ENCODE data around the gene VASH1. TPM values are rescaled to one million over a fixed set of nuclear protein-coding genes. Genes with fewer than 3 reads are reported as not detected.
A peak's percentile ranks its signal among the peaks of the same experiment; 100 is the strongest.

Gene VASH1
- total RNA-seq, 1 experiment from 2014 or later = 11.6 TPM

DNA sequence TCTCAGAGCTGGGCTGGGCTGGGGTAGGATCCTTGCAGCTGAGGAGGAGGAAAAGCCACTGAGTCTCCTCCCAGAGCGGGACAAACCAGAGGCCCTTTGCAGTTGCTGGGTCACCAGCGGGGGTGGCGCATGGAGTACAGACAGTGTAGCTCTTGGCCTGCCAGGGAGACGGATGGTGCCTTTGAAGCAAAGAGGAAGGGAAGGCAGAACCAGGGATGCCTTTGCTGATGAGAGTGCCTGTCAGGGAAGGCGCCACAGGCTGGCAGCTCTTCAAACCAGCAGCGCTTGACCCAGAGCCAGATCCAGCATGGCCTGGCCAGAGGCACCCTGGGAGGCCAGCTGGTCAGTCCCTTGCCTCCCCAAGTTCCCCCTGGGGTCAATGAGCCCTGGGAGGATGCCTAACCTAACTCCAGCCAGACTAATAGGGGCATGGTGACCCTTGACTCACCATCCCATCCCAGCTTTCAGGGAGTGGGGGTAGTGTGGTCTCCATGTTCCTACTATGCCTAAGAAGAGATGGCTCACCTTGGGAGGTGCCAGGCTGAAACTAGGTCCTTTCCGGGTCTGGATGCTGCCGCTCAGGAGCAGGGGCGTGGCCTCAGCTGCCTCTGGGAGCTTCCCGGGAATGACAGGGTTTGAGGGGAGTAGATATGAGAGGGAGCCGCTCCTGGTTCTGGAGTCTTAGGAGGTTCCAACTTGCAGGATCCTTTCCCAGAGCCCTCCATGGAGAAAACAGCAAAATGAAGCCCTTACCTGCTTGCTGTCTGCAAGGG, 19.8 kb downstream of the VASH1 start:
- DNase-seq (ENCODE audit: low spot score) = peak; percentile 56
- in situ Hi-C loops (cut with HindIII; ENCODE audit: low sequenced_read_pairs) = no loop called here

DNA sequence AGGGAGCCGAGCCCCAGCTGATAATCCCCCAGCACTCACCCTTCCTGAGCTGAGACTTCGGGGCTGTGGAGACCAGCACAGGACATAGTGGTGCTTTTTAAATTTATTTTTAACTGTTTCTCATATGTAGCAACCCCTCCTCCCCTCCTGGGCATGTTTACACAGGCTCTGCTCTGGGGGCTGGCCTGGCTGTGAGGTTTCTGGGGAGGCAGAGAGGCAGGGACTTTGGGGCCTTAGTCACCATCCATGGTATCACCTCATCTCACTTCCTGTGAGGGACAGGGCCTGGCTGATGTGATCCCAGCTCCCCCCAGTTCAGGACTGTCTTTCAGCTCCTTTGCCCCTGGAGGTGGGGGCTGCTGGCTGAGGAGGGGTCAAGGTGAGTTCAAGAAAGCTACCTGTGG, 20.4 kb downstream of the VASH1 start:
- DNase-seq (ENCODE audit: low spot score) = no peak
- in situ Hi-C loops (cut with HindIII; ENCODE audit: low sequenced_read_pairs) = no loop called here

DNA sequence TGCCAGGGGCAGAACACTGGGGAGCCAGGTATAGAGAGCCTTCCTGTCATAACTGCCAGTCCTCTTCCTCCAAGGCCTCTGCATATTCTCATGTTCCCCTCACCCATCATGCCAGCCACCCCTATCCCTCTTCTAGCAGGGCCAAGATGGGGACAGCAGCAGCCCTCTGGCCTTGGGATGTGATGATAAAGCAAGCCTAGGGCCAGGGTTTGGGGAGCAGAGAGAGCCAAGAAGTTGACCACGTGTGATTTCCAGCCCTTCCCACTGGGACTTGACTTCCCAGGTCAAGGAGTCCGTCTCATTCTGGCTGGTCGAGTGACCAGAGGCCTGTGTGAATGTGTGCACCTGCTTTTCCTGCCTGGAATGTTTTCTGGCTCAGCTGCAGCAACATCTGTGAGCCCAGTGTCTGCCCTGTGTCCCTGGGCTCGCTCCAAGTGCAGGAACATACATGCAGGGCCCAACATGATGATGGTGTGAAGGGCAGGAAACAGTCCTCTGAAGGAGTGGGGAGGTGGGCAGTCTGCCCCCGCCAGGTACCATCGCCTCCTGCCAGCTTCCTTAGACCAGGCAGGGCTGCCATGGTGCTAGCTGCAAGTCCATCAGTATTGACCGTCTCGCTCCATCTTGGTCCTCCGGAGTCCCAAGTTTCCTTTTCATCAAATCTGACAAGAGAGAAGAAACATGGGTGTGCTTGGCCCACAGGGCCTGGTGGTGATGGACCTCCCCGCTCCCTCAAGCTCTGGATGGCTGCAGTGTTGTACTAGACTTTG, 21.0 kb downstream of the VASH1 start:
- in situ Hi-C loops (cut with HindIII; ENCODE audit: low sequenced_read_pairs) = no loop called here
- no peak for DNase-seq (ENCODE audit: low spot score)

DNA sequence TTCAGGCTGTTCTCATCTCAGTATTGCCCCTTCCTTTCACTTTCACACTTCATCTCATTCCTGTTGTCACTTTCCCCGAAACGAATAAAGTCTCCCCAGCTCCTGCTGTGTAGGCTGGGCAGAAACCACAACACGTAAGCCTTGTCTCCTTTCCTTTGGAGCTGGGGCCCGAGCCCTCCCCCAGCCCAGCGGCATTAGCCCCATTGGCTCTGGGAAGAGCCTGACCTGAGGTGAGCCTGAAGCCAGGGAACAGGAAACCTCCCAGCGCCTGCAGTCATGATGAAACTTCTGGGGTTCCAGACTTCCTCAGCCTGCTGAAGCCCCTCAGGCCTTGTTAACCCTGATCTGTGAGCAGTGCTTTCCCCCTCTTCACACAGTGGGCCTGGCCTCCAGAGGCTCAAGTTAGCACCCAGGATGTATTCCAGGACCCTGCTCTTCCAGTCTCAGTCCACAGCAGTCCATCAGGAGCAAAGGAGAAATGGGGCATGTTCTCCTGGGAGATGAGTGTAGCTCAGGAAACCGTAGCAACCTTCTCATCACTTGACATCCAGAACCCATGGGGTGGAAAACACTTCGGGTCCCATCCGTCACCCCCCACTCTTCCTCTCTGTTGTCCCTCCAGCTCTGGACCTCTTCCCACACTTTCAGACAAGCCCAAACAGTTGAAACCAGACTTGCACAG, 21.8 kb downstream of the VASH1 start:
- DNase-seq (ENCODE audit: low spot score) = no peak
- in situ Hi-C loops (cut with HindIII; ENCODE audit: low sequenced_read_pairs) = no loop called here

DNA sequence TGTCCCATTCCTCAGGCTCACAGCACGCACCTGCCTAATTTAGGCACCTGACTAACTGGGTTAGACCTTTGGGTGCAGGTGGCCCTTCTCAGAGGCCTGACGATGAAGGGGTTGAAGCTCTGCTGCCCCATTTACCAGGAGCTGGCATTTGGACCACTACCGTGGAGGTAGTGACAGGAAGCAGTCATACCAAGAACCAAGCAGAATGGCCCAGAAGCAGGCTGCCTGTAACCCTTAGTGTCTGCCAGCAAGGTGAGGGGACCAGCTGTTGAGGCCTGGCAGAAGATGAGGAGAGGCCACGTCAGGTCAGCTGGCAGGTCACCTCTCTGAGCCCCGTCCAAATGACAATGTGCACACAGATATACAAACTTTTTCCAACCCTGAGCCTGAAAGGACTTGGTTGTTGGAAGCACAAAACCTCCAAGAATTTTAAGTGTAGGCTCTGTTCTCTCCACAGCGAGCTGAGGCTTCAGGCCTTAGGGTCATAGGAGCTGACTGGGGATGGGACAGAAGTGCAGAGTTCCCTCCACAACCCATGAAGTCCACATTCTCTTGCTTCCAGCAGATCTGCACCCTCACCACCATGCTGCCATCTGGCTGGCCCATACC, 23.1 kb downstream of the VASH1 start:
- in situ Hi-C loops (cut with HindIII; ENCODE audit: low sequenced_read_pairs) = no loop called here
- no peak for DNase-seq (ENCODE audit: low spot score)

DNA sequence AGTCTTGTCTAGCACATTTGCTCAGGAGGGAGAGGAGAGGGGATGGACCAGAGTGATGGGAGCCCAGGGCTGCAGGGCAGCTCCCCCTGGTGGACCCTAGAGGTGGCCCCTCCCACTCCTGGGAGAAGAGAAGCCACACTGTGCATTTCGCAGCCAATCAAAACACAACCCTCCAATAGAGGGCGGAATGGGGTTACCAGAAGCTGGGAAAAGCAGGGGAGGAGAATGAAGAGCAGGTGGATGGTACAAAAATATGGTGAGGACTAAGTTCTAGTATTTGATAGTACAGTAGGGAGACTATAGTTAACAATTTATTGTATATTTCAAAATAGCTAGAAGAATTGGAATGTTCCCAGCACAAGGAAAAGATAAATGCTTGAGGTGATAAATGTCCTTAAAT, 23.6 kb downstream of the VASH1 start:
- peak; percentile 72 for DNase-seq (ENCODE audit: low spot score)
- in situ Hi-C loops (cut with HindIII; ENCODE audit: low sequenced_read_pairs) = no loop called here

DNA sequence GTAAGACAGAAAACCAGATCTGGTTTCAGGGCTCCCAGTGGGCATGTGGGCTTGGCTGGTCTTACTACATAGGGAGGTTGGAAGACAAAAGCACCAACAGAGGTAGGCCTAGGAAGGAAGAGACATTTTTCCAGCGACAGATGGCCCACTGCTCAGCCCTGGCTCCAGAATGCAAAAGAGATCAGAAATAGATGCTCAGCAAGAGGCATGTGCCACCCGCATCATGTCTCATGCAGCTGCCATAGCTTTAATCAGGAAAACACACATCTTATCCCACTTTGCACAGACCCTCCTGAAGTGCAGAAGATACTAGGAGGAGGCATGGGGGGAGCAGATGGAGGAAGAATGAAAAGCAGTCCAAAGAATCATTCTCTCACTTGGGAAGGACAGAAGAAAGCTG, 25.3 kb downstream of the VASH1 start:
- in situ Hi-C loops (cut with HindIII; ENCODE audit: low sequenced_read_pairs) = no loop called here
- peak; percentile 96 for DNase-seq (ENCODE audit: low spot score)

DNA sequence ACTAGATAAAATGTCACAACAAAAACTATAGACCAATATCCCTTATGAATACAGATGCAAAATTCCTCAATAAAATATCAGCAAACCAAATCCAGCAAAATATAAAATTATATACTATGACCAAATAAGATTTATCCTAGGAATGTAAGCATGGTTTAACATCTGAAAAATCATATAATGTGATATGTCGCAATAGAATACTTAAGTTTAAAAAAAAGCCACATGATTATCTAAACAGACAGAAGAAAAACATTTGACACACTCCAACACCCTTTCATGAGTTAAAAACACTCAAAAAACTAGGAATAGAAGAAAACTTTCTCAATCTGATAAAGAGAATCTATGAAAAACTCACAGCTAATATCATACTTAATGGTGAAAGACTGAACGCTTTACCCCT, 31.2 kb downstream of the VASH1 start:
- in situ Hi-C loops (cut with HindIII; ENCODE audit: low sequenced_read_pairs) = no loop called here
- DNase-seq (ENCODE audit: low spot score) = no peak

DNA sequence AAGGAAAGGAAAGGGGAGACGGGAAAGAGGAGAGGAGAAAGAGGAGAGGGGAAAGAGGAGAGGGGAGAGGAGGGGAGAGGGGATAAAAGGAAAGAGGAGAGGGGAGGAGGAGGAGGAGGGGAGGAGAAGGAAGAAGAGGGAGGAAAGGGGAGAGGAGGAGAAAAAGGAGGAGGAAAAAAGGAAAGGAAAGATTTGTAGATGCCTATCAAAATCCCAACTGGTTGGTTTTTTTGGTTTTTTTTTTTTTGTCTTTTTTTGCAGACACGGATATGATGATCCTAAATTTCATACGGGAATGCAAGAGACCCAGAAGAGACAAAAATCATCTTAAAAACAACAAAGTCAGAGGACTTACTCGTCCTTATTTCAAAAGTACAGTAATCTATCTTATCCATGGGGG, 32.1 kb downstream of the VASH1 start:
- no peak for DNase-seq (ENCODE audit: low spot score)
- in situ Hi-C loops (cut with HindIII; ENCODE audit: low sequenced_read_pairs) = no loop called here

DNA sequence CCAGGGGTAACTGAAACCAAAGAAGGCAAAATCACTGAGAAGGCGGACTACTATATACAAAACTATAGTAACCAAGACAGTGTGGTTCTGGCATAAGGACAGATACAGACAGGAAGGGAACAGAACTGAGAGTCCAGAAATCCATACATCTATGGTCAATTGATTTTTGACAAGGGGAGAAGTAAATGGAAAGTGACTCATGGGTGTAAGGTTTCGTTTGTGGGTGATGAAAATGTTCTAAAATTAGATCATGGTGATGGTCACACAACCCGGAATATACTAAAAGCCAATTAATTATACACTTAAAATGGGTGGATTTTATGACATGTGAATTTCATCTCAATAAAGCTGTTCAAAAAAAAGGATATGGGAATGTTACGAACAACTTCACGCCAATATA, 32.7 kb downstream of the VASH1 start:
- in situ Hi-C loops (cut with HindIII; ENCODE audit: low sequenced_read_pairs) = no loop called here

DNA sequence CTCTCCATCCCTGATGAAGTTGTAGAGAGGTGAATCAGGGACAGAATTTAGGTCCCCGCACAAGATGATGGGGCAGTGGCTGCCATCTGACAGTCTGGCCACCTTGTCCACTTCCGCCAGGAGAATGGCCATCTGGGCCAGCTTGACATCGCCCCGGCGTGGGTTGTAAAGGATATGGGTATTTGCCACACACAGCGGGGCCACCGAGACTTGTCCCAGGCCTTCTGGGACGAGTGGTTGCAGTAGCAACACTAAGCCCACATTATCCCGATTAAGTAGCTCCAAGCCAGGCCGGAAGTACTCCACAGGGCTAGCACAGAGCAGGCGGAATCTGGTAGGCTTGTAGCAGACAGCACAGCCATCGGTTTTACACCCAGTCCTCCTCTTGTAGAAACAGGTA, 45.2 kb downstream of the VASH1 start:
- DNase-seq (ENCODE audit: low spot score) = peak; percentile 82
- in situ Hi-C loops (cut with HindIII; ENCODE audit: low sequenced_read_pairs) = no loop called here

More for the DNA sequence above, 32.7 kb downstream of the VASH1 start:
- DNase-seq (ENCODE audit: low spot score) = no peak

DNA sequence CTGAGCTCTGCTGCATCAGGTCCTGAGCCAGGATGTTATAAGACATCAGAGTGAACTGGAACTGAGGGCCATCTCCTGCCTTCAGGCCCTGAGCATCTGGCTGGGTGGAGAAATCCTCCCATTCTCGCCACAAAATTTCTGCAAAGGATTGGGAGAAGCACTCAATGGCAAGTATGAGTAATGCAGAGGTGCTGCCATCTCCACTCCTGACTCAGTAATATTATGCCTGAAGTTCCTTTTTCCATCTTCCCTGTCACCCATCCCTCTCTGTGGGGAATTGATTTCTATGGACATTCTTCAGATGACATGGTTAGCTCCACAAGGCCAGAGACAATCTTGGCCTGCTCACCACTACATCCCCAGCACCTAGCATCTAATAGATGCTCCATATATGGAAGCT, 46.7 kb downstream of the VASH1 start:
- in situ Hi-C loops (cut with HindIII; ENCODE audit: low sequenced_read_pairs) = no loop called here

DNA sequence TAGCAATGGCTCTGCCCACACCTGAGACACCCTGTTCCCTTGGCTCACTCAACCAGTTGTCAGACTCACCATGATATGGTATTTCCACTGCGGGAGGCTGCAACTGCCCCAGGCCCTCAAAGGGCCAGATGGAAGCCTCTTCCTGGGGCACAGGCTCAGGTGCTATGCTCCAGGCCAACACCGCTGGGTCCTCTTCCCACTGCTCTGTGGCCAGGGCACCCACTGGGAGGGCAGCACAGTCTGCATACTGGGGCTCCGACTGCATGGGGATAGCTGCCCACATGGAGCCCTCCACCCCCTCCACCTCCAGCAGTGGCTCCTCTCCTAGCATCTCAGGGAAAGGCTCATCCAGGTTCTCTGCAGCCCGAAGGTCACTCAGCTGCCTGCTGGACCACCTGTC, 47.7 kb downstream of the VASH1 start:
- DNase-seq (ENCODE audit: low spot score) = no peak
- in situ Hi-C loops (cut with HindIII; ENCODE audit: low sequenced_read_pairs) = no loop called here

More for the DNA sequence above, 46.7 kb downstream of the VASH1 start:
- DNase-seq (ENCODE audit: low spot score) = no peak

DNA sequence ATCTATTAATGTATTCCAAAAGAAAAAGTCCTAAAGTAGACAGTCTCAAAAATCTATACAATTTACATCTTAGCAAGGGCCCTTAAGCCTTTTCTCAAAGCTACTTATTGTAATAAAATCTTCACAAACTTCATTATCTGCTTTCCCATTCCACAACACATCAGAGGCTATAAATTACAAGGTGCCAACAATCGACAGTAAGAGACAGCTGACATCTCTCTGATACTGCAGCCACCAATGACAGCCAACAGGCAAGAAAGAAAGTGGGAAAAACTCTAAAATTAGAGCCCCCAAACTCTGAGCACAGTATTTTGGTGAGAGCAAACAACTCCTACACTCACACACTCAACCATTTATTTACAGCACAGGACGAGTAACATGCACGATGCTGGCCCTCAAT, 49.3 kb downstream of the VASH1 start:
- in situ Hi-C loops (cut with HindIII; ENCODE audit: low sequenced_read_pairs) = no loop called here
- no peak for DNase-seq (ENCODE audit: low spot score)

DNA sequence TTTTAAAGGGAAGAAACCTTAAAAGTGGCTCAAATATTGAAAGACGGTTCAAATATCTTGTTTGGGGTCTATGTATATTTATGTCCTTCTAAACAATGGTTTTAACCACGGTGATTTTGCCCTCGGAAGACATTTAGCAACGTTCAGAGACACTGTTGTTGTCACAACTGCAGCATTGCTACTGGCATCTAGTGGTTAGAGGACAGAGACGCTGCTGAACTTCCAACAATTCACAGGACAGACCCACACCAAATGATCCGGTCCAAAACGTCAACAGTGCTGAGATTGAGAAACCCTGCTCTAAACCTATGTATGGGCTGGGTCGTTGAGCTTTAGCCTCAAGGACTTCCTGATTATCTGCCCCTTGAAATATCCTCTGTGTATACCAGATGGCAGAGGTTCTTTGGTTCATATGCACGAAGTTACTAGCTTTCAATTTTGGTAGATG, 49.7 kb downstream of the VASH1 start:
- in situ Hi-C loops (cut with HindIII; ENCODE audit: low sequenced_read_pairs) = no loop called here

DNA sequence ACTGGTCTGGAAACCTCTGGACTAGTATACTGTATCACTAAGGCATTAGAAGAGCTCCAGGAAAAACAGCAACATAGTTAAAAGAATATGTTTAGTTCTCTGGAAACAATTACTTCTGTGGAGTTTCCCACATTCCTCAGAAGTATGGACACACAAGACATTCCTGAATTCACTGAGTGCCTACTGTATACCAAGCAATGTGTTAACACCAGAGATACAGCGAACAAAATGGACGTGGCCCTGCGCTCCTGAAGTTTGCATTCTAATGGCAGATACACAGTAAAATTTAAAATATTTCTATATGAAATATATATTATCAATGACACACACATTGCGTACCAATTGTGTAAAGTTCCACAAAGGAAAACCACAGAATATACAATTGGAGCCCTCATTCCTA, 50.3 kb downstream of the VASH1 start:
- no peak for DNase-seq (ENCODE audit: low spot score)
- in situ Hi-C loops (cut with HindIII; ENCODE audit: low sequenced_read_pairs) = no loop called here

More for the DNA sequence above, 49.7 kb downstream of the VASH1 start:
- peak; percentile 83 for DNase-seq (ENCODE audit: low spot score)

DNA sequence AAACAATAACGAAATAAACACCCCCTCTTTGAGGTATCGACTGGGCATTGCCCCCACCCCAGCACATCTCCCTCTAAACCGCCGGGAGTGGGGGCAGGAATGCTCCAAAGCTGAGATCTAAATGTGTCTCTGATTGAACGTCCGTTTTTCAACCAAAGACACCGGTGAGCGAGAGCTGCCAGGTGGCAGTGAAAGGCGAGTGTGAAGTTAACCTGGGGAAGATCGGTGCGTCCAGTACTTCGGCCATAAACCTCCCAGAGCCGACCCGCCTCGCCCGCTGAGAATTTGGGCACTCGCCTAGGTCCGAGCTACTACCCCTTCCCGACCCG, 50.8 kb downstream of the VASH1 start:
- in situ Hi-C loops (cut with HindIII; ENCODE audit: low sequenced_read_pairs) = no loop called here
- DNase-seq (ENCODE audit: low spot score) = peak; percentile 69

DNA sequence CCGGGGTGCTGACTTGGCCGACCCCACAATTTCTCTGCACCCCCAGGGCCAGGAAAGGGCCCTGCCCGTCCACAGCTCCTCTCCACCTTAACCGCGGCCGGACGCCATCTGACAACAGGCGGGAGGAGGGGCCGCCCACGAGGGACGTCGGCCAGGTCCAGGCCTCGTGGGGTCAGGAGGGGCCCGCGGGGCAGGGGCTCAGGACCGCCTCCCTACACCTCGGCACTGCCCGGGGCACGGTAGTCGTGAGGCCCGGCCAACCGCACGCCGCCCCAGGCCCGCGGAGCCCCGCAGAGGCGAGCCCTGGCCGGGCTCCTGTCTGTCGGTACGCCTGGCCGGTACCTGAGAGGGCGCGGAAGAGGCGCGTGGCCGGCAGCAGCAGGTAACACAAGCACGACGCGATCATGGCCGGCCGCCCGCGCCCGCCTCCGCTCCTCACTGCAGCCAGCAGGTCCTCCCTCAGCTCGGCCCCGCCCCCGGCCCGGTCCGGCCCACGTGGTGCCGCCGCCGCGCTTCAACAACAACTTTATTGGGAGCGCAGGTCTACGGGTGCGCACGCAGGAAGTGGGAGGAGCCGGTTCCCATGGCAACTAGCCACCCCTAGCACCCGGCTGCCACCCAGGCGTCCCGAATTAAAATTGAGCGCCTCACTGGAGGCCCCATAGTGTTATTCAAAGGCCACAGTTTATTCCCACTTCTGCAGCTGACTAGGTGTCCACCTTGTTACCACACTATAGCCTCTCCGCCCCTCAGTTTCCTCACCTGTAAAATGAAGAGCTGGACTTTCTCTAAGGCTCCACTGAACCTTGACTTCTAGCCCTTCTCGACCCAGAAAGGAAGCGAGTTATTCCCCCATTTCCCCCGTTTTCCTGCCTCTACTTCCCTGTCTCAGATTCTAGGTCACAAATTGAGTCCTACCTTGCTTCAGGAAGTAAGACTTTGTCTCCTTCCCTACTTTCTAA, 51.4 kb downstream of the VASH1 start, which contains the start of gene ANGEL1:
ANGEL1 (minus strand) TSS at position 461 of the 962 bp plus-strand sequence; CDS start at position 406, 55 bp downstream.
- in situ Hi-C loops (cut with HindIII; ENCODE audit: low sequenced_read_pairs) = no loop called here
- DNase-seq (ENCODE audit: low spot score) = peak; percentile 95

Data from G401 (cell line).